ENCODE results near the gene HOXD12. TPM values are rescaled to one million over a fixed set of nuclear protein-coding genes. Genes with fewer than 3 reads are reported as not detected.

The HOXD12 gene
- total RNA-seq, 1 donor from 2014 or later: not detected

DNA sequence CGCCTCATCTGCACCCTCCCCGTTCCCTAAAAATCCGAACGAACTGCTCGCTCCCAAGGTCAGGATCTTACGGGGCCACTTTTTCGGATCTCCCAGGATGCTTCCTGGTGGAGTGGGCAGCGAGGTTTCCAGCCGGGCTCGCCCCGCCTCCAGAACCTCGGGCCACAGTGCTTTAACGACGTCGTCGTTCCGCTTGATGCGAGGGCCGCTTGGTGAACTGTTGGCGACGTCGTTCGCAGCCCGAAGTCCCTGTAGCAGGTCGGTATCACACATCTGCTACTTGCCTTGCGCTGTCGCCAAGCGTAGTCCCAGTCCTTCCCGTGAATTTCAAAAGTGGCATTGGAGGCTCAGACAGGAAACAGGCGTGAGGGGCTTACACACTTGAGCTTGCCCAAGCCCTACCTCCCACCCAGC, 31.2 kb upstream of the HOXD12 start:
- Histone ChIP-seq H3K4me3 (ENCODE audit: low read depth, low read length) (no peak overlapping the region), H3K36me3 (ENCODE audit: control insufficient read depth, insufficient read depth, low read length) (no peaks in the 10 kb centered on the region), H3K27me3 (ENCODE audit: control insufficient read depth, insufficient read depth, low read length) (peaks cover 58% of the 10 kb centered on the region)
- DNase-seq (ENCODE audit: low read depth): no peak
- no peak for FAIRE-seq
- TF ChIP-seq, protein P1, sequence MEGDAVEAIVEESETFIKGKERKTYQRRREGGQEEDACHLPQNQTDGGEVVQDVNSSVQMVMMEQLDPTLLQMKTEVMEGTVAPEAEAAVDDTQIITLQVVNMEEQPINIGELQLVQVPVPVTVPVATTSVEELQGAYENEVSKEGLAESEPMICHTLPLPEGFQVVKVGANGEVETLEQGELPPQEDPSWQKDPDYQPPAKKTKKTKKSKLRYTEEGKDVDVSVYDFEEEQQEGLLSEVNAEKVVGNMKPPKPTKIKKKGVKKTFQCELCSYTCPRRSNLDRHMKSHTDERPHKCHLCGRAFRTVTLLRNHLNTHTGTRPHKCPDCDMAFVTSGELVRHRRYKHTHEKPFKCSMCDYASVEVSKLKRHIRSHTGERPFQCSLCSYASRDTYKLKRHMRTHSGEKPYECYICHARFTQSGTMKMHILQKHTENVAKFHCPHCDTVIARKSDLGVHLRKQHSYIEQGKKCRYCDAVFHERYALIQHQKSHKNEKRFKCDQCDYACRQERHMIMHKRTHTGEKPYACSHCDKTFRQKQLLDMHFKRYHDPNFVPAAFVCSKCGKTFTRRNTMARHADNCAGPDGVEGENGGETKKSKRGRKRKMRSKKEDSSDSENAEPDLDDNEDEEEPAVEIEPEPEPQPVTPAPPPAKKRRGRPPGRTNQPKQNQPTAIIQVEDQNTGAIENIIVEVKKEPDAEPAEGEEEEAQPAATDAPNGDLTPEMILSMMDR (IDR thresholded peaks at IDR 0.05; ENCODE audit: insufficient read depth, low read length, severe bottlenecking): no peak

DNA sequence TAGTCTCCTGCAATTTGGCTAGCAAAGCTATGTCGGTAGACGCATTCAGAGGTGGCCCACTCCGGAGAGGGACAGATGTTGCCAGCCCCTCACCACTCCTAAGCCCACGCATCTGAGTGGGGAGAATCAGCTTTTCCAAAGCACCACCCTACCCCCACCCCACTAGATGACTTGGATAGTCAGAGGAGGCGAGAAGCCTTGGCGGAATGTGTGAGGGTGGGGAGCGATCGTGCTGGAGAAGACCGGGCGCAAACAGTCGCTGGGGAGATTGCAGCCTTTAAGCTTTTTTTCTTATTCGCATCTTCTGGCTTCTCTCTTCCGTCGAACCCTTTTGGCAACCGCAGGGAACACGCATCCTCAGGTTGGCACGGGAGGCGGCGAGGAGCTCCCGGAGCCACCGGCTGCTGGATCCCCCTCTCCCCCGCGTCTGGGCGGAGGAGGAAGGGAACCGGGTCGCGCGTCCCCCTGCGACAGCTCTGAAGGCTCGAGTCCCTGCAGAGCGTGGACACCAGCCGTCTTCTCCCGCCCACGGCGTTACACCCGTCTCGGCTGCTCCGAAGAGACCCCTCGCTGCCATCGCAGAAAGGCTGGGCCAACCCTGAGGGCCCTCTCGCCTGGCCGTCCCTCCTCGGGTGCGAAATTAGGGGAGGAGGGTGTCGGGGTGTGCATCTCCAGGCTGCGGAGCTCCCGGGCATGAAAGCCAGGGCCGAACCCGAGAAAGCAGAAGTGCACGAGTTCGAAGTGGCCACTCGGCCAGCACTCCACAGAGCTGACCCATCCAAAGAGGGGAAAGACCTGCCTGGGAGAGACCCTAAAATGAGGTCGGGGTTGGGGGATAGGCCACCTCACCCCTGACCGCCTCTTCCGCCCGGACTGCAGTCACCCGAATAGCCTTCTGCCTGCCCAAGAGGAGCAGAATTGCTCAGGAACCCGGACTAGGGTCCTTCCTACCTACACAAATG, 28.0 kb upstream of the HOXD12 start:
- H3K27me3 ChIP-seq (ENCODE audit: control insufficient read depth, insufficient read depth, low read length): peaks cover 74% of the 10 kb centered on the region
- H3K36me3 ChIP-seq (ENCODE audit: control insufficient read depth, insufficient read depth, low read length): no peaks in the 10 kb centered on the region
- FAIRE-seq: no peak
- no peak overlapping the region for H3K4me3 ChIP-seq (ENCODE audit: low read depth, low read length)
- TF ChIP-seq, protein P1 (IDR thresholded peaks at IDR 0.05; ENCODE audit: insufficient read depth, low read length, severe bottlenecking): no peak
- DNase-seq (ENCODE audit: low read depth): no peak

DNA sequence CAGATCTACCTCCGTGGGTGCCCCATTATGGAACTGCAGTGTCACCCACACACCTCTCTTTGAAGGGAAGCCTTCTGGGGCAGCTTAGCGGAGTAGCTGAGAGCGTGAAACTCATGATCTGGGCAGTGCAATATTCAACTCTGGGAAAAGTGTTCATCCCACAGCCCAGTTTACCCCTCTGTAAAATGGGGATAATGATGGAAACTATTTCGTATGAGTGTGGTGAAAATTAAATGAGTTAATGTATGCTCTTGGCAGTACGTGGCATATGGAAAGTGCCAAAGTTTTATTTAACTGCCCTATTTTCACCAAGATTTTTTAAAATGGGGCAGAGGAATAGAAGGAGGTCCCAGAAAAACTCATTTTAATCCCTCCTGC, 27.3 kb upstream of the HOXD12 start:
- H3K36me3 ChIP-seq (ENCODE audit: control insufficient read depth, insufficient read depth, low read length): no peaks in the 10 kb centered on the region
- FAIRE-seq (no peak), DNase-seq (ENCODE audit: low read depth) (no peak)
- TF ChIP-seq, protein P1 (IDR thresholded peaks at IDR 0.05; ENCODE audit: insufficient read depth, low read length, severe bottlenecking): no peak
- no peak overlapping the region for H3K4me3 ChIP-seq (ENCODE audit: low read depth, low read length)
- peaks cover 73% of the 10 kb centered on the region for H3K27me3 ChIP-seq (ENCODE audit: control insufficient read depth, insufficient read depth, low read length)

DNA sequence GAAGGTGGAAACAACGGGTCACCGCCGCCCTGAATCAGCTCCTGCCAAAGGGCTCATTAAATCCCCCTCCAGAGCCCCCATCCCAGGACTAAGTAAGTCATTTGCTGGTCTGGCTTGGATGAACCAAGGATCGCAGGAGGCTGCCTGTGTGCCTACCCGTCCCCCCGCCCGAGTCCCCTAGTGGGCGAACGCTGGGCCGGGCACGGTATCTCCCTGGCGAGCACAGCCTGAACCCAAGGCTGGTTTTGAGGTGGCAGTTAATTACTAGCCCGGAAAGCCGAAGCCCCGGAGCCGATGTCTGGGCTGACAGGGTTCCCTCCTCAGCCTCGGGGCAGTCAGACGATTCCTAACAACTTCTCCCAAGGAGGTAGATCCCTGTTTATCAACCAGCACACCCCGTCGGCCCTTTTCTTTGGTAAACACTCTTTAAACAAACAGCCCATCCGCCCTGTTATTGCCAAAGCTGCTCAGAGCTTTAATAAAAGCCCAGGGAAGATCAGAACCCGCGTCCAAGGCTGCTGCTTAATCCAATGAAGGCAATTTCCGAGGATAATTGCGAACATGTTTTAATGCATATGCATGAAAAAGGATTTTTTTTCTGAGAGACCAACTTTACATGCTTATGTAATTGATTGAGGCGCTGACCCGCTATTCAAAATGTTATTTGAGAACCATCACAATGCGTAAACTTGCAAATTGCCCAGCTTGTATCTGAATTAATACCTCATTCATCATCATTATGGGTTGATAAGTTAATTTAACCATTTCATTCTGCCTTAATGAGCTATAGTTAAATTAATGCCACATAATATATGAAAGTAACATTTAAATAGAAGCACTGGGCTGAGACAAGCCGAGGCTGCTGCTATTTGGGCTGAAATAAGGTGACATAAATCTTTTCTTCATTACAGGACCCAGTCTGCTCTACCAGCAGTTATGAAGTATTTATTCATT, 26.4 kb upstream of the HOXD12 start:
- Histone ChIP-seq H3K4me3 (ENCODE audit: low read depth, low read length) (no peak overlapping the region), H3K36me3 (ENCODE audit: control insufficient read depth, insufficient read depth, low read length) (no peaks in the 10 kb centered on the region), H3K27me3 (ENCODE audit: control insufficient read depth, insufficient read depth, low read length) (peaks cover 65% of the 10 kb centered on the region)
- no peak for FAIRE-seq
- TF ChIP-seq, protein P1 (IDR thresholded peaks at IDR 0.05; ENCODE audit: insufficient read depth, low read length, severe bottlenecking): no peak
- DNase-seq (ENCODE audit: low read depth): no peak

DNA sequence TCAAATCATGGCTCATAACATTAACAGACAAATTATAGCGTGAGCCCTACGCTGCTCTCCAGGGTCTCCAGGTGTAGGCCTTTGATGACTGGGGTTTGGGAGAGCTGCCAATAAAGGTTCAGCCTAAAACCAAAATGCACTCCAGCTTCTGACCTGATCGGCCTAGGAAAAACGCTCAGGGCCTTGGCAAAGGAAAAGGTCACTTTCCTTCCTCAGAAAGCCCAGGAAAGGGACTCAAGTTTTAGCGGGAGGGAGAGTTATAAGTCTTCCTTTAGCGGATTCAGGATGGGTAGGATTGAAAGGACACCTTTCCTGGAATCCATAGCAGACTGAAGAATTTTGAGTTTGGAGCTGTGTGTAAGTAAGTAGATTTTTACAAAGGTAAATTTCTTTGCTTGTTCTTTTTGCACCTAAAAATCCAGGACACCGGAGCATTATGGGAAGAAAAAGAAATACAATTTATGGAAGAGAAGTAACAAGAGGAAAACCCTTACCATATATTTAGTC, 24.6 kb upstream of the HOXD12 start:
- no peak for FAIRE-seq
- TF ChIP-seq, protein P1 (IDR thresholded peaks at IDR 0.05; ENCODE audit: insufficient read depth, low read length, severe bottlenecking): no peak
- DNase-seq (ENCODE audit: low read depth): no peak
- Histone ChIP-seq H3K36me3 (ENCODE audit: control insufficient read depth, insufficient read depth, low read length) (no peaks in the 10 kb centered on the region), H3K27me3 (ENCODE audit: control insufficient read depth, insufficient read depth, low read length) (peaks cover 68% of the 10 kb centered on the region), H3K4me3 (ENCODE audit: low read depth, low read length) (no peak overlapping the region)
